K562 (cell line): ENCODE measurements around the gene CCDC92. TPM values are rescaled to one million over a fixed set of nuclear protein-coding genes. Genes with fewer than 3 reads are reported as not detected.

Experiments
- ATAC-seq: fragments of 200-7000 bp; cut with Tn5 transposase; 3 replicates; pipeline ENCODE4 v1.9.1; 2020; ENCODE audit warnings: moderate library complexity
- BruUV-seq: library from RNA; stranded (reverse); fragments of 400-500 nt; replicated peaks from 2 replicates; lab custom pipeline; 2021; lab: Mats Ljungman, UMichigan
- CTCF ChIA-PET: fragments of 300-600 bp; formaldehyde crosslinking; extraction: SDS; loops from one replicate; lab custom pipeline; 2021; ENCODE audit warnings: low intra/inter-chr PET ratio; lab: Yijun Ruan, JAX
- POLR2A ChIA-PET: fragments of 300-600, 350-650 bp; sonication (Branson Sonifier 250); formaldehyde crosslinking; extraction: SDS; loops from one replicate; lab custom pipeline; 2021; ENCODE audit warnings: antibody characterized with exemption, inconsistent platforms; lab: Yijun Ruan, JAX
- DNase-seq, 4 experiments: peaks; one replicate each; pipeline versions ENCODE4 v3.0.0 to v3.0.0-alpha.2; 2011 to 2018; ENCODE audit warnings: low spot score in 3 of 4, mixed read lengths in 3 of 4; ENCODE audit errors: extremely low read depth in 1 of 4
- FAIRE-seq: peaks from 2 replicates; lab custom pipeline; 2011; peaks lifted over from hg19 to GRCh38; lab: Jason Lieb, UNC
- H2AFZ ChIP-seq: 2 replicates; pipeline ENCODE4 v1.6.0; 2011; ENCODE audit warnings: low read depth, low read length, control low read depth, inconsistent platforms
- H3K27ac ChIP-seq: fragments of 200-600 bp; 3 replicates; pipeline ENCODE4 v1.8.0; 2011; ENCODE audit warnings: low read depth, mild to moderate bottlenecking, control low read depth, inconsistent platforms, low read length, moderate library complexity, mixed read lengths; ENCODE audit errors: extremely low read depth
- H3K27me3 ChIP-seq, 2 experiments: fragments of 300-600 bp in 1 of 2; 2 replicates in 1 of 2; 3 replicates in 1 of 2; pipeline versions ENCODE4 v1.6.0 to v1.8.0; 2011; ENCODE audit warnings: inconsistent platforms in 2 of 2, low read length in 2 of 2, mild to moderate bottlenecking in 1 of 2, mixed read lengths in 1 of 2, moderate library complexity in 1 of 2; ENCODE audit not compliant: control insufficient read depth in 2 of 2, insufficient read depth in 2 of 2
- H3K36me3 ChIP-seq: fragments of 300-600 bp; 3 replicates; pipeline ENCODE4 v1.8.0; 2011; ENCODE audit warnings: mild to moderate bottlenecking, low read length, inconsistent platforms; ENCODE audit not compliant: control insufficient read depth, insufficient read depth
- H3K4me1 ChIP-seq, 2 experiments: fragments of 200-600 bp in 1 of 2; replicated peaks in 1 of 2; 2 replicates in 1 of 2; 3 replicates in 1 of 2; pipeline versions ENCODE4 v1.5.1 to v1.8.0; 2011; ENCODE audit warnings: inconsistent platforms in 2 of 2, low read length in 2 of 2, mild to moderate bottlenecking in 1 of 2, mixed read lengths in 1 of 2, moderate library complexity in 1 of 2; ENCODE audit not compliant: control insufficient read depth in 2 of 2, insufficient read depth in 2 of 2
- H3K4me2 ChIP-seq: 2 replicates; pipeline ENCODE4 v1.6.1; 2011; ENCODE audit warnings: low read length, control low read depth, inconsistent platforms, mixed read lengths; ENCODE audit not compliant: insufficient read depth
- H3K4me3 ChIP-seq: fragments of 200-600 bp; sonication (generic), shearing (Covaris generic); 2 replicates; pipeline ENCODE4 v1.5.1; 2016; ENCODE audit warnings: control low read depth, inconsistent platforms
- H3K79me2 ChIP-seq: fragments of 200-600 bp; 3 replicates; pipeline ENCODE4 v1.8.0; 2011; ENCODE audit warnings: low read length, inconsistent platforms; ENCODE audit not compliant: control insufficient read depth, insufficient read depth
- H3K9ac ChIP-seq, 2 experiments: 2 replicates each; pipeline versions ENCODE4 v1.6.0 to v1.6.1; 2011; ENCODE audit warnings: low read depth in 2 of 2, low read length in 2 of 2, control low read depth in 1 of 2, inconsistent platforms in 1 of 2, mild to moderate bottlenecking in 1 of 2, mixed read lengths in 1 of 2; ENCODE audit not compliant: insufficient read depth in 1 of 2
- H3K9me1 ChIP-seq: one replicate; pipeline ENCODE4 v1.6.0; 2011; ENCODE audit warnings: inconsistent platforms, mild to moderate bottlenecking, low read length, moderate library complexity; ENCODE audit not compliant: control insufficient read depth, insufficient read depth
- H3K9me3 ChIP-seq: replicated peaks from 2 replicates; pipeline ENCODE4 v1.5.1; 2011; ENCODE audit warnings: low read depth, low read length, inconsistent platforms; ENCODE audit not compliant: control insufficient read depth, insufficient read depth
- H4K20me1 ChIP-seq: replicated peaks from 2 replicates; pipeline ENCODE4 v1.6.1; 2011; ENCODE audit warnings: low read length, inconsistent platforms, mixed read lengths; ENCODE audit not compliant: control insufficient read depth, insufficient read depth
- CHAMP1 ChIP-seq: fragments of 450-650 bp; IDR thresholded peaks from 2 replicates; pipeline ENCODE4 v1.6.1; 2016; ENCODE audit warnings: mild to moderate bottlenecking
- HNRNPK ChIP-seq: fragments of 200-400 bp; formaldehyde crosslinking; IDR thresholded peaks from one replicate; pipeline ENCODE4 v1.6.1; 2018; ENCODE audit warnings: mild to moderate bottlenecking, low read depth, low read length; ENCODE audit not compliant: poor library complexity, severe bottlenecking
- NCOA2 ChIP-seq, 2 experiments: fragments of 450-650 bp; IDR thresholded peaks; 2 replicates each; pipeline ENCODE4 v1.6.1; 2018; ENCODE audit warnings: mild to moderate bottlenecking in 2 of 2, moderate library complexity in 1 of 2; ENCODE audit not compliant: partially characterized antibody in 2 of 2
- PHF21A ChIP-seq: fragments of 450-650 bp; IDR thresholded peaks from 2 replicates; pipeline ENCODE4 v1.6.1; 2017; ENCODE audit warnings: low read depth, borderline replicate concordance
- TRIM28 ChIP-seq: fragments of 450-650 bp; IDR thresholded peaks from 2 replicates; pipeline ENCODE4 v1.6.1; 2017
- USF1 ChIP-seq: sonication (generic); formaldehyde crosslinking; IDR thresholded peaks from 2 replicates; pipeline ENCODE4 v1.9.0; 2022; ENCODE audit warnings: mild to moderate bottlenecking, missing genetic modification reagents
- ZNF347 ChIP-seq: fragments of 450-650 bp; formaldehyde crosslinking; IDR thresholded peaks from 2 replicates; pipeline ENCODE4 v1.4.0; 2020; ENCODE audit warnings: low read depth, mild to moderate bottlenecking, moderate library complexity
- WGBS: fragments of 100-300 bp; shearing (Covaris generic); methylation state at CpG from one replicate; pipeline ENCODE4 v1.1.6; 2016; ENCODE audit warnings: low coverage, mixed read lengths; ENCODE audit not compliant: insufficient coverage; ENCODE audit errors: missing lambda C conversion rate; 5-methylcytosine and 5-hydroxymethylcytosine counted together
- in situ Hi-C: fragments of 300-500 bp; cut with MboI; formaldehyde crosslinking; loops from 4 replicates; pipeline ENCODE4 v1.15.0; 2018; ENCODE audit warnings: inconsistent platforms, mixed read lengths
- intact Hi-C: fragments of 100-400 bp; cut with micrococcal nuclease; formaldehyde crosslinking; loops from 2 replicates; pipeline ENCODE4 v1.14.2; 2022
- polyA plus RNA-seq, 8 experiments: library from polyadenylated mRNA; depleted of rRNA in 4 of 8; stranded (reverse) in 5 of 8; unstranded in 3 of 8; fragments of >200 nt; fragmentation: Nextera tagmentation in 2 of 8; fragmentation: Illumina TruSeq in 1 of 8; extraction: Ambion mirVana in 2 of 8; extraction: Trizol in 1 of 8; gene quantifications; 2 replicates each; pipeline versions ENCODE4 v1.2.1 to v1.2.3, GENCODE V29; 2011 to 2014; ENCODE audit warnings: inconsistent platforms in 1 of 8, missing spikeins in 1 of 8
- total RNA-seq, 7 experiments: library from RNA; depleted of rRNA in 6 of 7; stranded (reverse); fragments of >200 nt in 6 of 7; fragmentation: Illumina TruSeq in 2 of 7; extraction: Trizol in 2 of 7; gene quantifications; 2 replicates each; pipeline versions ENCODE4 v1.2.1 to v1.2.3, GENCODE V29; 2011 to 2021; ENCODE audit warnings: low replicate concordance in 1 of 7
- TF ChIP-seq, protein P1 (sequence below): sonication (generic); formaldehyde crosslinking; IDR thresholded peaks from 2 replicates; pipeline ENCODE4 v1.8.0; 2023; ENCODE audit warnings: mild to moderate bottlenecking, missing genetic modification reagents
- TF ChIP-seq, protein P2 (sequence below): sonication (generic); formaldehyde crosslinking; IDR thresholded peaks from 2 replicates; pipeline ENCODE4 v1.8.1; 2023; ENCODE audit warnings: mild to moderate bottlenecking, missing genetic modification reagents
- TF ChIP-seq, protein P3 (sequence below): sonication (generic); formaldehyde crosslinking; IDR thresholded peaks from 2 replicates; pipeline ENCODE4 v1.5.0; 2020; ENCODE audit warnings: missing genetic modification reagents

The CCDC92 gene
- total and polyA plus RNA-seq, 9 of the 15 experiments (the other 6 are each of a cell fraction or from before 2014, with no cell fraction given) = 0.27 to 5.9 (median 2.1) TPM

DNA sequence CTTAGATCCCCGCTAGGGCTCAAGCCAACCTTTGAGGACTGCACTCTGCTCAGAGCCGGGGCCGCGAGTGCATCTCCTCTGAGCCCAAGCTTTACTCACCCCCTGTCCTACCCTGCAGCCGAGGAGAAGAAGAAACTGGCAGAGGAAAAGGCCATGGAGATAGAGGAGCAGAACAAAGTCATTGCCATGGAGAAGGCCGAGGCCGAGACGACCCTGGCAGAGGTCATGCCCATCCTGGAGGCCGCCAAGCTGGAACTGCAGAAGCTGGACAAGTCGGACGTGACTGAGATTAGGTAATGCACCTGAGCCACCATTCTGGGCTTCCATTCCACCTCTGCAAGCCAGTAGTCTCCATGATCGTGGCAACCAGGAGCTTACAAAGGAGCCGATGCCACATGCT, 69.8 kb downstream of the CCDC92 start (continued):
- TF ChIP-seq, protein P1, sequence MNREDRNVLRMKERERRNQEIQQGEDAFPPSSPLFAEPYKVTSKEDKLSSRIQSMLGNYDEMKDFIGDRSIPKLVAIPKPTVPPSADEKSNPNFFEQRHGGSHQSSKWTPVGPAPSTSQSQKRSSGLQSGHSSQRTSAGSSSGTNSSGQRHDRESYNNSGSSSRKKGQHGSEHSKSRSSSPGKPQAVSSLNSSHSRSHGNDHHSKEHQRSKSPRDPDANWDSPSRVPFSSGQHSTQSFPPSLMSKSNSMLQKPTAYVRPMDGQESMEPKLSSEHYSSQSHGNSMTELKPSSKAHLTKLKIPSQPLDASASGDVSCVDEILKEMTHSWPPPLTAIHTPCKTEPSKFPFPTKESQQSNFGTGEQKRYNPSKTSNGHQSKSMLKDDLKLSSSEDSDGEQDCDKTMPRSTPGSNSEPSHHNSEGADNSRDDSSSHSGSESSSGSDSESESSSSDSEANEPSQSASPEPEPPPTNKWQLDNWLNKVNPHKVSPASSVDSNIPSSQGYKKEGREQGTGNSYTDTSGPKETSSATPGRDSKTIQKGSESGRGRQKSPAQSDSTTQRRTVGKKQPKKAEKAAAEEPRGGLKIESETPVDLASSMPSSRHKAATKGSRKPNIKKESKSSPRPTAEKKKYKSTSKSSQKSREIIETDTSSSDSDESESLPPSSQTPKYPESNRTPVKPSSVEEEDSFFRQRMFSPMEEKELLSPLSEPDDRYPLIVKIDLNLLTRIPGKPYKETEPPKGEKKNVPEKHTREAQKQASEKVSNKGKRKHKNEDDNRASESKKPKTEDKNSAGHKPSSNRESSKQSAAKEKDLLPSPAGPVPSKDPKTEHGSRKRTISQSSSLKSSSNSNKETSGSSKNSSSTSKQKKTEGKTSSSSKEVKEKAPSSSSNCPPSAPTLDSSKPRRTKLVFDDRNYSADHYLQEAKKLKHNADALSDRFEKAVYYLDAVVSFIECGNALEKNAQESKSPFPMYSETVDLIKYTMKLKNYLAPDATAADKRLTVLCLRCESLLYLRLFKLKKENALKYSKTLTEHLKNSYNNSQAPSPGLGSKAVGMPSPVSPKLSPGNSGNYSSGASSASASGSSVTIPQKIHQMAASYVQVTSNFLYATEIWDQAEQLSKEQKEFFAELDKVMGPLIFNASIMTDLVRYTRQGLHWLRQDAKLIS = no peak
- no peak for TF ChIP-seq TRIM28
- TF ChIP-seq HNRNPK = no peak
- TF ChIP-seq NCOA2 (IDR thresholded peaks at IDR 0.05; ENCODE audit: partially characterized antibody in 2 of 2) = no peak
- no peak for TF ChIP-seq ZNF347 (CRISPR knock-in tag)

GRCh38 chr12:123900871-123901376, 71.7 kb downstream of the CCDC92 start:
- ATAC-seq (peak; percentile 53), DNase-seq (no peak), FAIRE-seq (no peak)
- H4K20me1 ChIP-seq = peaks cover 5% of the 10 kb centered on the region; the same call in 1 of the 2 replicates
- no peaks in the 10 kb centered on the region for H3K79me2 ChIP-seq
- intact Hi-C loops = no loop called here
- H3K9ac ChIP-seq = no peak overlapping the region
- H3K27ac ChIP-seq = no peak overlapping the region
- ChIA-PET CTCF (no interaction called here), POLR2A (interaction anchor here (0.5 kb wide), 1 partner anchor 18 kb away, joined by 3 read pairs; no protein-coding TSS in a partner anchor)
- peaks cover 0 to 8% of the 10 kb centered on the region in 2 experiments; a peak in 1 of 5 replicates for H3K4me1 ChIP-seq
- H3K27me3 ChIP-seq = peaks cover 75 to 78% of the 10 kb centered on the region in 2 experiments
- BruUV-seq = no TSS peak
- H3K36me3 ChIP-seq = no peaks in the 10 kb centered on the region
- in situ Hi-C loops = no loop called here
- 1% methylated on average over 9 of the region's 9 CpGs for WGBS
- H3K4me2 ChIP-seq = no peak overlapping the region
- no peaks in the 10 kb centered on the region for H3K9me1 ChIP-seq
- no peak overlapping the region for H3K4me3 ChIP-seq
- H2AFZ ChIP-seq = no peak overlapping the region
- H3K9me3 ChIP-seq = no peaks in the 10 kb centered on the region
- TF ChIP-seq USF1 (CRISPR knock-in tag) = peak; percentile 91
- no peak for TF ChIP-seq PHF21A
- TF ChIP-seq, protein P2, sequence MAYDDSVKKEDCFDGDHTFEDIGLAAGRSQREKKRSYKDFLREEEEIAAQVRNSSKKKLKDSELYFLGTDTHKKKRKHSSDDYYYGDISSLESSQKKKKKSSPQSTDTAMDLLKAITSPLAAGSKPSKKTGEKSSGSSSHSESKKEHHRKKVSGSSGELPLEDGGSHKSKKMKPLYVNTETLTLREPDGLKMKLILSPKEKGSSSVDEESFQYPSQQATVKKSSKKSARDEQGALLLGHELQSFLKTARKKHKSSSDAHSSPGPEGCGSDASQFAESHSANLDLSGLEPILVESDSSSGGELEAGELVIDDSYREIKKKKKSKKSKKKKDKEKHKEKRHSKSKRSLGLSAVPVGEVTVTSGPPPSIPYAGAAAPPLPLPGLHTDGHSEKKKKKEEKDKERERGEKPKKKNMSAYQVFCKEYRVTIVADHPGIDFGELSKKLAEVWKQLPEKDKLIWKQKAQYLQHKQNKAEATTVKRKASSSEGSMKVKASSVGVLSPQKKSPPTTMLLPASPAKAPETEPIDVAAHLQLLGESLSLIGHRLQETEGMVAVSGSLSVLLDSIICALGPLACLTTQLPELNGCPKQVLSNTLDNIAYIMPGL = no peak
- no peak for TF ChIP-seq CHAMP1
- TF ChIP-seq, protein P3, sequence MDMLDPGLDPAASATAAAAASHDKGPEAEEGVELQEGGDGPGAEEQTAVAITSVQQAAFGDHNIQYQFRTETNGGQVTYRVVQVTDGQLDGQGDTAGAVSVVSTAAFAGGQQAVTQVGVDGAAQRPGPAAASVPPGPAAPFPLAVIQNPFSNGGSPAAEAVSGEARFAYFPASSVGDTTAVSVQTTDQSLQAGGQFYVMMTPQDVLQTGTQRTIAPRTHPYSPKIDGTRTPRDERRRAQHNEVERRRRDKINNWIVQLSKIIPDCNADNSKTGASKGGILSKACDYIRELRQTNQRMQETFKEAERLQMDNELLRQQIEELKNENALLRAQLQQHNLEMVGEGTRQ (CRISPR knock-in tag) = peak; percentile 84
